Daoy (cell line): ENCODE measurements around the gene CAPN11. TPM values are rescaled to one million over a fixed set of nuclear protein-coding genes. Genes with fewer than 3 reads are reported as not detected.

ENCODE experiments used
- DNase-seq: peaks from one replicate; pipeline ENCODE4 v3.0.0-alpha.2; 2015; ENCODE audit warnings: low read depth
- total RNA-seq: library from RNA; depleted of rRNA; stranded (reverse); fragments of >200 nt; shearing (Covaris generic); gene quantifications from 2 replicates; pipeline ENCODE4 v1.2.3, GENCODE V29; 2014

Gene CAPN11
- total RNA-seq, 1 experiment from 2014 or later: not detected

GRCh38 chr6:44156494-44157151, 2.0 kb upstream of the CAPN11 start:
- no peak for DNase-seq

GRCh38 chr6:44157152-44157521, 1.5 kb upstream of the CAPN11 start:
- DNase-seq: no peak

- DNase-seq: peak; percentile 85
These were observed 3.3 kb downstream of the CAPN11 start for GRCh38 chr6:44161997-44162338.

- DNase-seq: peak; percentile 32
These were observed 4.4 kb downstream of the CAPN11 start for GRCh38 chr6:44162876-44163625.

- DNase-seq: no peak
These were observed 7.5 kb downstream of the CAPN11 start for GRCh38 chr6:44166116-44166515.

GRCh38 chr6:44166591-44167184, 8.1 kb downstream of the CAPN11 start:
- DNase-seq: no peak

GRCh38 chr6:44167567-44167966, 8.9 kb downstream of the CAPN11 start:
- no peak for DNase-seq

- DNase-seq: no peak
These were observed 10.5 kb downstream of the CAPN11 start for GRCh38 chr6:44169154-44169553.

GRCh38 chr6:44169886-44170570, 11.4 kb downstream of the CAPN11 start:
- DNase-seq: no peak

- DNase-seq: no peak
These were observed 13.4 kb downstream of the CAPN11 start for GRCh38 chr6:44171899-44172546.

- DNase-seq: peak; percentile 78
These were observed 14.3 kb downstream of the CAPN11 start for GRCh38 chr6:44172731-44173500.

- DNase-seq: no peak
These were observed 17.6 kb downstream of the CAPN11 start for GRCh38 chr6:44176130-44176761.

- no peak for DNase-seq
These were observed 18.3 kb downstream of the CAPN11 start for GRCh38 chr6:44176762-44177509.

- no peak for DNase-seq
These were observed 19.2 kb downstream of the CAPN11 start for GRCh38 chr6:44177691-44178423.

- DNase-seq: no peak
These were observed 19.9 kb downstream of the CAPN11 start for GRCh38 chr6:44178424-44179071.

- no peak for DNase-seq
These were observed 20.5 kb downstream of the CAPN11 start for GRCh38 chr6:44179072-44179536.

GRCh38 chr6:44179648-44180047, 21.0 kb downstream of the CAPN11 start:
- no peak for DNase-seq

GRCh38 chr6:44180406-44180805, 21.8 kb downstream of the CAPN11 start:
- DNase-seq: no peak

- no peak for DNase-seq
These were observed 22.3 kb downstream of the CAPN11 start for GRCh38 chr6:44180886-44181285.
